PFSK-1 (cell line): Measurements from ENCODE around the gene NRXN3.

Source experiments
- FOXP2 ChIP-seq: optimal IDR thresholded peaks from 2 replicates; pipeline ENCODE3; 2011; ENCODE audit warnings: borderline replicate concordance, control low read depth, inconsistent platforms; ENCODE audit not compliant: insufficient read depth; ENCODE audit errors: extremely low read length, extremely low read depth
- POLR2AphosphoS5 ChIP-seq: IDR thresholded peaks from 2 replicates; pipeline ENCODE4 v1.6.1; 2012; ENCODE audit warnings: low read depth, mild to moderate bottlenecking, control low read depth, low read length, moderate library complexity
- SIN3A ChIP-seq: IDR thresholded peaks from 2 replicates; pipeline ENCODE4 v1.6.1; 2012; ENCODE audit warnings: mild to moderate bottlenecking, low read length, moderate library complexity, borderline replicate concordance; ENCODE audit not compliant: insufficient read depth
- TAF1 ChIP-seq: IDR thresholded peaks from 2 replicates; pipeline ENCODE4 v1.6.1; 2012; ENCODE audit warnings: low read length, control low read depth, borderline replicate concordance; ENCODE audit not compliant: insufficient read depth
- TF ChIP-seq, protein P1 (sequence below), 2 experiments: IDR thresholded peaks; 2 replicates each; pipeline versions ENCODE4 v1.6.1 to v1.8.0; 2011 to 2012; ENCODE audit warnings: low read depth in 2 of 2, low read length in 2 of 2, control low read depth in 1 of 2, inconsistent platforms in 1 of 2, mild to moderate bottlenecking in 1 of 2, moderate library complexity in 1 of 2; ENCODE audit not compliant: insufficient read depth in 1 of 2

The NRXN3 gene

DNA sequence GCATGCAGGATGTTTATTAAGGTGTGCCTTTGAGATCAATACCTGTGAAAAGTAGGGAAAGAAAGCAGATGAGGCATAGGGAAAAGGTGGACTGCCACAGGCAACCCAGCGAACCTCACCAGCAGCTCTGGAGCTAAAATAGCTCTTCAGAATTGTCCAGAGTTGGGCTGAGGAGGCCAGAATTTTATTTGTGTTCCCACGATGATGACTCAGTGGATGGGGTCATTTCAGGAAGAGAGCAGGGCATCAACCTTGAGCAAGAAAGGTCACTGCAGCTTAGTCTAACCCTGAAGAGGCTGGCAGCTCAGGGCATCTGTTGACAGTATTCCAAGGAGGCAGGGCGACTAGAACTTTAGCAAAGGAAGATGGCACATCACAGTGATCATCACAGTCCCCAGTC is 1345.0 kb downstream of the NRXN3 start:
- TF ChIP-seq, protein P1, sequence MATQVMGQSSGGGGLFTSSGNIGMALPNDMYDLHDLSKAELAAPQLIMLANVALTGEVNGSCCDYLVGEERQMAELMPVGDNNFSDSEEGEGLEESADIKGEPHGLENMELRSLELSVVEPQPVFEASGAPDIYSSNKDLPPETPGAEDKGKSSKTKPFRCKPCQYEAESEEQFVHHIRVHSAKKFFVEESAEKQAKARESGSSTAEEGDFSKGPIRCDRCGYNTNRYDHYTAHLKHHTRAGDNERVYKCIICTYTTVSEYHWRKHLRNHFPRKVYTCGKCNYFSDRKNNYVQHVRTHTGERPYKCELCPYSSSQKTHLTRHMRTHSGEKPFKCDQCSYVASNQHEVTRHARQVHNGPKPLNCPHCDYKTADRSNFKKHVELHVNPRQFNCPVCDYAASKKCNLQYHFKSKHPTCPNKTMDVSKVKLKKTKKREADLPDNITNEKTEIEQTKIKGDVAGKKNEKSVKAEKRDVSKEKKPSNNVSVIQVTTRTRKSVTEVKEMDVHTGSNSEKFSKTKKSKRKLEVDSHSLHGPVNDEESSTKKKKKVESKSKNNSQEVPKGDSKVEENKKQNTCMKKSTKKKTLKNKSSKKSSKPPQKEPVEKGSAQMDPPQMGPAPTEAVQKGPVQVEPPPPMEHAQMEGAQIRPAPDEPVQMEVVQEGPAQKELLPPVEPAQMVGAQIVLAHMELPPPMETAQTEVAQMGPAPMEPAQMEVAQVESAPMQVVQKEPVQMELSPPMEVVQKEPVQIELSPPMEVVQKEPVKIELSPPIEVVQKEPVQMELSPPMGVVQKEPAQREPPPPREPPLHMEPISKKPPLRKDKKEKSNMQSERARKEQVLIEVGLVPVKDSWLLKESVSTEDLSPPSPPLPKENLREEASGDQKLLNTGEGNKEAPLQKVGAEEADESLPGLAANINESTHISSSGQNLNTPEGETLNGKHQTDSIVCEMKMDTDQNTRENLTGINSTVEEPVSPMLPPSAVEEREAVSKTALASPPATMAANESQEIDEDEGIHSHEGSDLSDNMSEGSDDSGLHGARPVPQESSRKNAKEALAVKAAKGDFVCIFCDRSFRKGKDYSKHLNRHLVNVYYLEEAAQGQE (IDR thresholded peaks at IDR 0.05; ENCODE audit: insufficient read depth in 1 of 2, low read depth in 2 of 2, low read length in 2 of 2) = no peak
- TF ChIP-seq SIN3A = no peak

DNA sequence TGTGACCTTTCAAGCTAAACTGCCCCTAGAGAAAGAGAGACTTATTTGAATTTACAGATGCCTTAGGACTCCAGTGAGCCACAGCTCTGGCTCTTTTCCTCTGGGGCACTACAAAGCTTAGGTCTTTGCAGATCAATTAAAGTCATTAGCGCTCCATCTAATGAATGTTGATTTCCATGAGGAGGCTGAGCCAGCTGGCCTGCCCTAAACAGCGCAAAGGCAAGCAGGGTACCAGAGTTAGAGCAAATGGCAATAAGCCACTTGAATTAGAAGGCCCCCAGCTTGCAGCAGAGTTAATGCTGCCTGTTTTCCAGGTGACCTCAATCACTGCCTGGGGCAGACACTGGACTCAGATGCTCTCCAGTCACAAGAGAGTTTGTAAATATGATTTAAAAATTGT is 1345.8 kb downstream of the NRXN3 start:
- no peak for TF ChIP-seq FOXP2
- TF ChIP-seq POLR2AphosphoS5 = no peak
- no peak for TF ChIP-seq SIN3A
- TF ChIP-seq, protein P1 (IDR thresholded peaks at IDR 0.05; ENCODE audit: insufficient read depth in 1 of 2, low read depth in 2 of 2, low read length in 2 of 2) = no peak
- TF ChIP-seq TAF1 = no peak

DNA sequence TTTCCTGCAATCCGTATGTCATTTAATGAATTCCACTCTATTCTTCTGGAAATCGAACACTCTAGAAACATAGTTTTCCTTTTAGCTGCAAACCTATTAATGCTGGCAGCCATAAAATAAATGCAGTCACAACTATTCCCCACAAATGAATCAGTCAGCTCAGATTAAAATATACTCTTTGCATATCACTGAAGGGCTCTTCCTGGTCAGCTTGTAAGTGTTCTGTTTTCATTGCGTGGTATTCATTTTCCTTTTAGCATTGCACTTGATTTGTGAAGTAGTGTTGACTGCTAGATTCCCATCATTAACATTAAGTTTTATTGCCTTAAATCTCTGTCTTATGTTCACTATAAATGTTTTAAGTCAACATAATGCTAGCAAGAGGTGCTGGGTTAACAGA is 1355.2 kb downstream of the NRXN3 start:
- TF ChIP-seq TAF1 (no peak), FOXP2 (no peak)

DNA sequence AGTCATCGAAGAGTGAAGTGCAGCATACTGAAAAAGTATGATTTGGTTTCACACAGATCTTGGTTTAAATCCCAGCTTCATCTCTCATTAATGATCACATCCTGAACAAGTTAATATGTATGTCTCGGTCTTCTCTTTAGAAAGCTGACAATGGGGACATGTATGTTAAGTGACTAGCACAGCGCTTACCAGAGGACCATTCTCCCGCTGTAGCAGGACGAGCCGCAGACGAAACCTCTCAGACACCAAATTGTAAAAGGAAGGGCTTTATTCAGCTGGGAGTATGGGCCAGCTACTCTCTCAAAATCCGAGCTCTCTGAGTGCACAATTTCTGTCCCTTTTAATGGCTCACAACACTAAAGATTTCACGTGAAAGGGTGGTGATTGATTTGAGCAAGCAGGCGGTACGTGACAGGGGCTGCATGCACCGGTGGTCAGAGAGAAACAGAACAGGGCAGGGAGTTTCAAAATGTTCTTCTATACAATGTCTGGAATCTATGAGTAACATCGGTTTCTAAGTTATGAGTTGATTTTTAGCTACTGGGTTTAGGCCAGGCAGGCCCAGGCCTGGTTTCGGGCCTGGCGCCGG is 1358.7 kb downstream of the NRXN3 start:
- TF ChIP-seq TAF1 = no peak

DNA sequence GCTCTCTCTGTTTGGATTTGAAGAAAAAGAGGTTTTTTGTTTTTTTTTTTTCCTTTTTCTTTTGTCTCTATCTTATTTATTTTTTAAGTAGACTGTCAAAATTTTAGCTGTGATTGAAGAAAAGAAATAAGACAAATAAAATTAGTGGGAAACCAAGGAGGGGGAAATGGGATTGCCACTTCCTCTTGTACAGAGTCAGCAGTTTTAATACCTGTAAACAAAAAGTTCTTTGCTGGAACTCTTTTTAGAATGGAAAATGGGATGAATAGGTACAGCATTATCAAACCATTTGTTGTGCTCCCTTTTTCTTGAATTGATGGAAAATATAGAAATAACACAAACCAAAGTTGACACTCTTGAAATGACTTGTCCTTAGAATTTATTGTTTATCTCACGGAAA is 1360.4 kb downstream of the NRXN3 start:
- TF ChIP-seq POLR2AphosphoS5 (no peak), FOXP2 (no peak), TAF1 (no peak), SIN3A (no peak)
- TF ChIP-seq, protein P1 (IDR thresholded peaks at IDR 0.05; ENCODE audit: insufficient read depth in 1 of 2, low read depth in 2 of 2, low read length in 2 of 2) = no peak

DNA sequence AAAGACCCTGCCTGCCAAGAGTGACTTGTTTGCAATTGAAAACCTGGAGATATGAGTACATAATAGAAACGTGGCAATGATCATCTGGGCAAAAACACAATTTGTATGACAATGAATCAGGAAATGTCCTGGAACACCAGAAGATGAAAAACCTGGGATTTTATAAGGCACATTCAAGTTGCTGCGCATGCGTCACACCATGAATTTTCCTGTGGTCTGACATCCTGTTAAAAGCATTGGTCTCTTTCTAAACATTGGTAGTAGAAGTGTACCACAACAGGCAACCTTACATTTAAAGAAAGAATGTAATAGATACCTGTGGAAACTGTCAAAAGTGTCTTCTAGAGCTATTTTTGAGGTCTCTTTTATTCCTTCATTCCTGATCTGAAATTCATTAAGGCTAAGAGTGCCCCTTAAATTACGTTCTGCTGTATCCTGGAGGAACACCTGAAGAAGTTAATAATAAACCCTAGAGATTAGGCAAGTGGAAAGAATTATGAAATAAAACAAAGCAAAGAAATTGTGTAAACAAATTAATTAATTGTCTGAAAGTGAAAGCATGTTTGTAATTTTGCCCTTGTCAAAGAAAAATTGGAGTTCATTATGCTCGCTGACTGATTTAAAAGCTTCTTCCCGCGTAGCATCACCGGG is 1364.7 kb downstream of the NRXN3 start:
- TF ChIP-seq, protein P1 (IDR thresholded peaks at IDR 0.05; ENCODE audit: insufficient read depth in 1 of 2, low read depth in 2 of 2, low read length in 2 of 2) = no peak
- no peak for TF ChIP-seq FOXP2
- no peak for TF ChIP-seq POLR2AphosphoS5
- no peak for TF ChIP-seq SIN3A
- no peak for TF ChIP-seq TAF1
